Measurements from ENCODE around the gene WDR59. TPM values are rescaled to one million over a fixed set of nuclear protein-coding genes. Genes with fewer than 3 reads are reported as not detected.

WDR59 gene
- total and polyA plus RNA-seq, 9 of the 15 experiments (the other 6 are each of a cell fraction or from before 2014, with no cell fraction given): 12.7 to 126 (median 34.7) TPM

DNA sequence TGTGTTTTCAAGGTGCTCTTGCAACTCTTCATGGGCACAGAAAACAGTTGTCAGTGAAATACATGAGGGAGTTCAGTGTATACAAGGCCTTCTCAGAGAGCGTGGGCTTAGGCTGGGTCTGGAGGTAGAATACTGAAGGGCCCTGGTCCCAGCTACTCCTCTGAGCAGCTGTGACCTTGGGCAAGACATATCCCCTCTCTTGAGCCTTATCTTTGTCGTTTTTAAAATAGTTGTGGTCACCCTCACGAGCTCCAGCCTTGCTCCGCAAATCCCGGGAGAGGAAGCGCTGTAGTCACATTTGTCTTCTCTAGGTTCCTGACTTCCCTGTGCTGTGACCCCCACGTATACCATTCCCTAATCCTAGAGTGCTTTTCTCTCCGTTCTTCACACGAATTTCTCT lies 17.6 kb upstream of the WDR59 start (continued):
- TF ChIP-seq RAD51 (IDR thresholded peaks at IDR 0.05; ENCODE audit: borderline replicate concordance, low read depth) (no peak), TGIF2 (CRISPR knock-in tag; IDR thresholded peaks at IDR 0.05) (no peak), SLC30A9 (CRISPR knock-in tag; IDR thresholded peaks at IDR 0.05) (no peak), POLR2A (conservative IDR thresholded peaks at IDR 0.05) (no peak), THRAP3 (IDR thresholded peaks at IDR 0.05; ENCODE audit: borderline replicate concordance) (no peak), ZNF561 (CRISPR knock-in tag; conservative IDR thresholded peaks at IDR 0.05) (no peak), SRSF1 (IDR thresholded peaks at IDR 0.05; ENCODE audit: low read depth, low read length) (no peak), SAFB2 (IDR thresholded peaks at IDR 0.05; ENCODE audit: borderline replicate concordance, low read depth, low read length, severe bottlenecking) (no peak), NRF1 (conservative IDR thresholded peaks at IDR 0.05 in 1 of 2, IDR thresholded peaks at IDR 0.05 in 1 of 2) (peak in 1 of 2 experiments; percentile 21; a peak in 1 of 4 replicates), NCOA1 (IDR thresholded peaks at IDR 0.05; ENCODE audit: low read depth) (no peak), SMAD3 (CRISPR knock-in tag; conservative IDR thresholded peaks at IDR 0.05) (no peak), ESRRB (CRISPR knock-in tag; IDR thresholded peaks at IDR 0.05; ENCODE audit: borderline replicate concordance) (no peak), BHLHE40 (IDR thresholded peaks at IDR 0.05; ENCODE audit: low read length) (peak; percentile 72), HNRNPH1 (optimal IDR thresholded peaks at IDR 0.05; ENCODE audit: low read depth, low read length) (no peak), GATAD2B (IDR thresholded peaks at IDR 0.05; ENCODE audit: borderline replicate concordance) (no peak), ZEB2 (IDR thresholded peaks at IDR 0.05) (peak; percentile 45; the same call in 1 of the 2 replicates)
- TF ChIP-seq, protein P1, sequence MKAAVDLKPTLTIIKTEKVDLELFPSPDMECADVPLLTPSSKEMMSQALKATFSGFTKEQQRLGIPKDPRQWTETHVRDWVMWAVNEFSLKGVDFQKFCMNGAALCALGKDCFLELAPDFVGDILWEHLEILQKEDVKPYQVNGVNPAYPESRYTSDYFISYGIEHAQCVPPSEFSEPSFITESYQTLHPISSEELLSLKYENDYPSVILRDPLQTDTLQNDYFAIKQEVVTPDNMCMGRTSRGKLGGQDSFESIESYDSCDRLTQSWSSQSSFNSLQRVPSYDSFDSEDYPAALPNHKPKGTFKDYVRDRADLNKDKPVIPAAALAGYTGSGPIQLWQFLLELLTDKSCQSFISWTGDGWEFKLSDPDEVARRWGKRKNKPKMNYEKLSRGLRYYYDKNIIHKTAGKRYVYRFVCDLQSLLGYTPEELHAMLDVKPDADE (conservative IDR thresholded peaks at IDR 0.05; ENCODE audit: control insufficient read depth, low read depth, low read length): no peak
- TF ChIP-seq, protein P2, sequence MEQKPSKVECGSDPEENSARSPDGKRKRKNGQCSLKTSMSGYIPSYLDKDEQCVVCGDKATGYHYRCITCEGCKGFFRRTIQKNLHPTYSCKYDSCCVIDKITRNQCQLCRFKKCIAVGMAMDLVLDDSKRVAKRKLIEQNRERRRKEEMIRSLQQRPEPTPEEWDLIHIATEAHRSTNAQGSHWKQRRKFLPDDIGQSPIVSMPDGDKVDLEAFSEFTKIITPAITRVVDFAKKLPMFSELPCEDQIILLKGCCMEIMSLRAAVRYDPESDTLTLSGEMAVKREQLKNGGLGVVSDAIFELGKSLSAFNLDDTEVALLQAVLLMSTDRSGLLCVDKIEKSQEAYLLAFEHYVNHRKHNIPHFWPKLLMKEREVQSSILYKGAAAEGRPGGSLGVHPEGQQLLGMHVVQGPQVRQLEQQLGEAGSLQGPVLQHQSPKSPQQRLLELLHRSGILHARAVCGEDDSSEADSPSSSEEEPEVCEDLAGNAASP (IDR thresholded peaks at IDR 0.05): no peak
- TF ChIP-seq, protein P3, sequence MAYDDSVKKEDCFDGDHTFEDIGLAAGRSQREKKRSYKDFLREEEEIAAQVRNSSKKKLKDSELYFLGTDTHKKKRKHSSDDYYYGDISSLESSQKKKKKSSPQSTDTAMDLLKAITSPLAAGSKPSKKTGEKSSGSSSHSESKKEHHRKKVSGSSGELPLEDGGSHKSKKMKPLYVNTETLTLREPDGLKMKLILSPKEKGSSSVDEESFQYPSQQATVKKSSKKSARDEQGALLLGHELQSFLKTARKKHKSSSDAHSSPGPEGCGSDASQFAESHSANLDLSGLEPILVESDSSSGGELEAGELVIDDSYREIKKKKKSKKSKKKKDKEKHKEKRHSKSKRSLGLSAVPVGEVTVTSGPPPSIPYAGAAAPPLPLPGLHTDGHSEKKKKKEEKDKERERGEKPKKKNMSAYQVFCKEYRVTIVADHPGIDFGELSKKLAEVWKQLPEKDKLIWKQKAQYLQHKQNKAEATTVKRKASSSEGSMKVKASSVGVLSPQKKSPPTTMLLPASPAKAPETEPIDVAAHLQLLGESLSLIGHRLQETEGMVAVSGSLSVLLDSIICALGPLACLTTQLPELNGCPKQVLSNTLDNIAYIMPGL (CRISPR knock-in tag; IDR thresholded peaks at IDR 0.05): no peak
- TF ChIP-seq, protein P4, sequence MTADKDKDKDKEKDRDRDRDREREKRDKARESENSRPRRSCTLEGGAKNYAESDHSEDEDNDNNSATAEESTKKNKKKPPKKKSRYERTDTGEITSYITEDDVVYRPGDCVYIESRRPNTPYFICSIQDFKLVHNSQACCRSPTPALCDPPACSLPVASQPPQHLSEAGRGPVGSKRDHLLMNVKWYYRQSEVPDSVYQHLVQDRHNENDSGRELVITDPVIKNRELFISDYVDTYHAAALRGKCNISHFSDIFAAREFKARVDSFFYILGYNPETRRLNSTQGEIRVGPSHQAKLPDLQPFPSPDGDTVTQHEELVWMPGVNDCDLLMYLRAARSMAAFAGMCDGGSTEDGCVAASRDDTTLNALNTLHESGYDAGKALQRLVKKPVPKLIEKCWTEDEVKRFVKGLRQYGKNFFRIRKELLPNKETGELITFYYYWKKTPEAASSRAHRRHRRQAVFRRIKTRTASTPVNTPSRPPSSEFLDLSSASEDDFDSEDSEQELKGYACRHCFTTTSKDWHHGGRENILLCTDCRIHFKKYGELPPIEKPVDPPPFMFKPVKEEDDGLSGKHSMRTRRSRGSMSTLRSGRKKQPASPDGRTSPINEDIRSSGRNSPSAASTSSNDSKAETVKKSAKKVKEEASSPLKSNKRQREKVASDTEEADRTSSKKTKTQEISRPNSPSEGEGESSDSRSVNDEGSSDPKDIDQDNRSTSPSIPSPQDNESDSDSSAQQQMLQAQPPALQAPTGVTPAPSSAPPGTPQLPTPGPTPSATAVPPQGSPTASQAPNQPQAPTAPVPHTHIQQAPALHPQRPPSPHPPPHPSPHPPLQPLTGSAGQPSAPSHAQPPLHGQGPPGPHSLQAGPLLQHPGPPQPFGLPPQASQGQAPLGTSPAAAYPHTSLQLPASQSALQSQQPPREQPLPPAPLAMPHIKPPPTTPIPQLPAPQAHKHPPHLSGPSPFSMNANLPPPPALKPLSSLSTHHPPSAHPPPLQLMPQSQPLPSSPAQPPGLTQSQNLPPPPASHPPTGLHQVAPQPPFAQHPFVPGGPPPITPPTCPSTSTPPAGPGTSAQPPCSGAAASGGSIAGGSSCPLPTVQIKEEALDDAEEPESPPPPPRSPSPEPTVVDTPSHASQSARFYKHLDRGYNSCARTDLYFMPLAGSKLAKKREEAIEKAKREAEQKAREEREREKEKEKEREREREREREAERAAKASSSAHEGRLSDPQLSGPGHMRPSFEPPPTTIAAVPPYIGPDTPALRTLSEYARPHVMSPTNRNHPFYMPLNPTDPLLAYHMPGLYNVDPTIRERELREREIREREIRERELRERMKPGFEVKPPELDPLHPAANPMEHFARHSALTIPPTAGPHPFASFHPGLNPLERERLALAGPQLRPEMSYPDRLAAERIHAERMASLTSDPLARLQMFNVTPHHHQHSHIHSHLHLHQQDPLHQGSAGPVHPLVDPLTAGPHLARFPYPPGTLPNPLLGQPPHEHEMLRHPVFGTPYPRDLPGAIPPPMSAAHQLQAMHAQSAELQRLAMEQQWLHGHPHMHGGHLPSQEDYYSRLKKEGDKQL (CRISPR knock-in tag; IDR thresholded peaks at IDR 0.05; ENCODE audit: borderline replicate concordance): no peak
